Endothelial cell (in vitro differentiated cells): ENCODE data around the gene SMIM35. TPM values are rescaled to one million over a fixed set of nuclear protein-coding genes. Genes with fewer than 3 reads are reported as not detected.

ENCODE experiments used
- DNase-seq: peaks from one replicate; pipeline ENCODE4 v3.0.0; 2021; ENCODE audit warnings: low spot score
- H3K27ac Mint-ChIP-seq: one replicate; pipeline ENCODE4 v1.8.0; 2021; ENCODE audit warnings: mixed read lengths, inconsistent platforms; ENCODE audit not compliant: unreplicated experiment
- H3K27me3 Mint-ChIP-seq: one replicate; pipeline ENCODE4 v1.8.0; 2021; ENCODE audit warnings: mild to moderate bottlenecking, moderate library complexity, mixed read lengths, inconsistent platforms; ENCODE audit not compliant: unreplicated experiment
- H3K36me3 Mint-ChIP-seq: one replicate; pipeline ENCODE4 v1.8.0; 2021; ENCODE audit warnings: mild to moderate bottlenecking, low read depth, mixed read lengths, inconsistent platforms; ENCODE audit not compliant: unreplicated experiment
- H3K4me1 Mint-ChIP-seq: one replicate; pipeline ENCODE4 v1.8.0; 2021; ENCODE audit warnings: mild to moderate bottlenecking, mixed read lengths, inconsistent platforms; ENCODE audit not compliant: unreplicated experiment
- H3K4me3 Mint-ChIP-seq: one replicate; pipeline ENCODE4 v1.8.0; 2021; ENCODE audit warnings: mild to moderate bottlenecking, mixed read lengths, inconsistent platforms; ENCODE audit not compliant: unreplicated experiment
- H3K9me3 Mint-ChIP-seq: one replicate; pipeline ENCODE4 v1.8.0; 2021; ENCODE audit warnings: mixed read lengths, inconsistent platforms; ENCODE audit not compliant: unreplicated experiment
- total RNA-seq: library from RNA; stranded (reverse); fragmentation: NEBNext Ultra II Directional; extraction: Animal tissue kit (Norgen Biotek cat#: 25700); gene quantifications from one replicate; pipeline ENCODE4 v1.2.1, GENCODE V29; 2021; ENCODE audit not compliant: unreplicated experiment
- TF ChIP-seq, protein P1 (sequence below): fragments of 200-600 bp; sonication (generic); IDR thresholded peaks from one replicate; pipeline ENCODE4 v1.5.0; 2021; ENCODE audit warnings: antibody characterized with exemption; ENCODE audit not compliant: unreplicated experiment

The SMIM35 gene
- total RNA-seq, 1 donor from 2014 or later = not detected

DNA sequence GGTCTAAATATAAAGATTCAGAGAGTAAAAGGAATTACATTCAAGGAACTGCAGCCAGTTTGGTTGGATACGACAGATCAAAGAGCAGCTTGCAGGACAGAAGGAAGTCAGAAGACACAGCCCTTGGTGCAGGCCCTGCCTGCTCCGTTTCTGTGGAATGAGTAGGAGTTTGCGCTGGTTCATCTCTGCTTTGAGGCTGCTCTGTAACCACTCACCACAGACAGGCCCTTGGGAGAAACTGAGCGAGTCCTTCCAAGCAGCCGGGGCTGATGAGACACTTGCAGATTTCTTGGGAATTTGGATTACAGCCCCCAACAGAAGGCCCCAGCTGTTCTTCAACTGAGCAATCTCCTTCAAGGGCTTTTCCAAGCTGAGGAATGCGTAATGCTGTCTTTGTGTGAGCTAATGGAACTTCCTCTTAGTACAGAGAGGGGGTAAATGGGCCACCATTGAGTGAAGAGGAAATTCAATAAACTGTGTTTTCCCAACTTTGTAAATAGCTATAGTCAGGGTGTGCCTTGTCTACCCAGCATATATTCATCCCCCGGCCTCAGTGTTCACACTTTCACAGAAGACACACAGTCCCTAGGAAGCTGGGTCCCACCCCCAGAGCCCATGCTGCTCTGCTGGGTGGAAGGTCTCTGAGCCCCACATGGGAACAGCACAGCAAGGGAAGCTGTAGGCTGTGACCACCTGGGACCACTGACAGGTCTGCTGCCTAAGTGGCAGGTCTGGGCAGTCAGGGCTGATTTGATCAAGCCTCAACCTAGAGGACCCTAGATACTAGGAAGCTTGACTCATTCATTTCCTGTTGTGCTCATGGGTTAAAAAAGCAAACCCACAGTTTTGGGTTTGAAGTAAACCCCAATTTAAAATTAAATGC is 84.0 kb downstream of the SMIM35 start:
- peaks cover 5% of the 10 kb centered on the region for H3K27me3 Mint-ChIP-seq
- no peaks in the 10 kb centered on the region for H3K9me3 Mint-ChIP-seq
- H3K4me1 Mint-ChIP-seq = peaks cover 11% of the 10 kb centered on the region
- TF ChIP-seq, protein P1, sequence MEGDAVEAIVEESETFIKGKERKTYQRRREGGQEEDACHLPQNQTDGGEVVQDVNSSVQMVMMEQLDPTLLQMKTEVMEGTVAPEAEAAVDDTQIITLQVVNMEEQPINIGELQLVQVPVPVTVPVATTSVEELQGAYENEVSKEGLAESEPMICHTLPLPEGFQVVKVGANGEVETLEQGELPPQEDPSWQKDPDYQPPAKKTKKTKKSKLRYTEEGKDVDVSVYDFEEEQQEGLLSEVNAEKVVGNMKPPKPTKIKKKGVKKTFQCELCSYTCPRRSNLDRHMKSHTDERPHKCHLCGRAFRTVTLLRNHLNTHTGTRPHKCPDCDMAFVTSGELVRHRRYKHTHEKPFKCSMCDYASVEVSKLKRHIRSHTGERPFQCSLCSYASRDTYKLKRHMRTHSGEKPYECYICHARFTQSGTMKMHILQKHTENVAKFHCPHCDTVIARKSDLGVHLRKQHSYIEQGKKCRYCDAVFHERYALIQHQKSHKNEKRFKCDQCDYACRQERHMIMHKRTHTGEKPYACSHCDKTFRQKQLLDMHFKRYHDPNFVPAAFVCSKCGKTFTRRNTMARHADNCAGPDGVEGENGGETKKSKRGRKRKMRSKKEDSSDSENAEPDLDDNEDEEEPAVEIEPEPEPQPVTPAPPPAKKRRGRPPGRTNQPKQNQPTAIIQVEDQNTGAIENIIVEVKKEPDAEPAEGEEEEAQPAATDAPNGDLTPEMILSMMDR = no peak
- no peak overlapping the region for H3K27ac Mint-ChIP-seq
- DNase-seq = no peak
- no peak overlapping the region for H3K4me3 Mint-ChIP-seq
- H3K36me3 Mint-ChIP-seq = no peaks in the 10 kb centered on the region

DNA sequence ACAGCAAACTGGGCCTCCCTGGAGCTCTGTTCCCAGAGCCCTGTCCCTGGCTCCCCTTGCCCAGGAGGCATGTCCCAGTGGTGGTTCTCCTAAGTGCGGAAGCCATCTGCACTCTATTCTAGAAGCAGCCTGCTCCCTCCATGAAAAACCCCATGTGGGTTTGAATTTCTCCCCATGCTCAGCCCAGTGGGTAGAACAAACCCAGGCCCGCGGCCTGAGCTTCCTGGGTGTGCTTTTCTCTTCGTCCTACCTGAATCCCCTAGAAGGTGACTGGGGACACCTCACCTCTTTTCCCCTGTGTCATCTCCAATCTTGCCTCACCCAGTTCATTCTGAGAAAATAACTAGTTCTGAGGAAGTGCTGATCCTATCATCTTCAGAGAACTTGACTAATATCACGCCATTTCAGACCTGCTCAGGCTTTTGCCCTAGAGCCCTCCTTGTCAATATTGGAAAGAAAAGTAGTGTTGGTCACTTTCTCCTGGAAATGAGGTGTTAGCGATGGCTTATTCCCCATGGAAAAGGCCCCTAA is 84.7 kb downstream of the SMIM35 start:
- Mint-ChIP-seq H3K27me3 (peaks cover 5% of the 10 kb centered on the region), H3K4me1 (peaks cover 11% of the 10 kb centered on the region), H3K27ac (no peak overlapping the region), H3K36me3 (no peaks in the 10 kb centered on the region), H3K4me3 (no peak overlapping the region), H3K9me3 (no peaks in the 10 kb centered on the region)
- no peak for DNase-seq
- TF ChIP-seq, protein P1 = no peak

DNA sequence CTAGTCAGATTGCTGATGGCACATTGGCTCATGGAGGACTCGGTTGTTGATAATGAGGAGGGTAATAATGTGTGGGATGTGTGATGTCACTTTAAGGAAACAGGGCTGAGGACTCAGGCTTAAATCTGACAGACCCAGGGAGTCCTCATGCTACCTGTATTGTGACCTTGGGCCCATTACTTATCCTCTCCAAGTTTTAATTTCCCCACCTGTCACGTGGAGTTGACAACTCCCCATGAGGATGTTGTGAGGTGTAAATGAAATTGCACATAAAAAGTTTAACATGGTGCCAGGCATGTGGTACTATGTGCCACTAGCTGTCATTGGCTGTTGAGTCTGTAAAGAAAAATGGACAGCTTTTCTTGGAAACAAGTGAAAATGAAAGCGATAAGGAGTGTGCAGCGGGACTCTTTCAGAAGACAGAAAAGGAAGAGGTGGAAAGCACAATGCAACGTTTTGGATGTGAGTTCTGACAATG is 85.2 kb downstream of the SMIM35 start:
- H3K4me3 Mint-ChIP-seq = no peak overlapping the region
- H3K27ac Mint-ChIP-seq = no peak overlapping the region
- TF ChIP-seq, protein P1 = no peak

DNA sequence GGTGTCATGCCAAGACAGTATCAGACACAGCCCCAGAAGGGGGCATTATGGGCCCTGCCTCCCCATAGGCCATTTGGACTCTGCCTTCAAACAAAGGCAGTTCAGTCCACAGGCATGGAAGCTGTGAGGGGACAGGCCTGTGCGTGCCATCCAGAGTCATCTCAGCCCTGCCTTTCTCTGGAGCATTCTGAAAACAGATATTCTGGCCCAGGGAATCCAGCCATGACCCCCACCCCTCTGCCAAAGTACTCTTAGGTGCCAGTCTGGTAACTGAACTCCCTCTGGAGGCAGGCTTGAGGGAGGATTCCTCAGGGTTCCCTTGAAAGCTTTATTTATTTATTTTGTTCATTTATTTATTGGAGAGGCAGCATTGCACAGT is 85.9 kb downstream of the SMIM35 start:
- Mint-ChIP-seq H3K4me3 (no peak overlapping the region), H3K27ac (no peak overlapping the region), H3K27me3 (peaks cover 5% of the 10 kb centered on the region), H3K9me3 (no peaks in the 10 kb centered on the region), H3K4me1 (peaks cover 11% of the 10 kb centered on the region), H3K36me3 (no peaks in the 10 kb centered on the region)
- DNase-seq = no peak
- TF ChIP-seq, protein P1 = no peak

More for the DNA sequence above, 85.2 kb downstream of the SMIM35 start:
- no peak for DNase-seq
- Mint-ChIP-seq H3K9me3 (no peaks in the 10 kb centered on the region), H3K4me1 (peaks cover 11% of the 10 kb centered on the region), H3K27me3 (peaks cover 5% of the 10 kb centered on the region), H3K36me3 (no peaks in the 10 kb centered on the region)
